ENCODE data around the gene NPIPA2. TPM values are rescaled to one million over a fixed set of nuclear protein-coding genes. Genes with fewer than 3 reads are reported as not detected.
"Not testable (repeated sequence)": the region's sequence is repeated elsewhere in the genome, so short reads cannot be mapped to it uniquely, and the experiment has no call there.

The NPIPA2 gene
- not detected for polyA plus RNA-seq (ENCODE audit: insufficient read length)

- not testable (repeated sequence) for DNase-seq
Observed at GRCh38 chr16:14742273-14743128, at the start of gene NPIPA2. Gene NPIPA2, plus strand, starts transcription at chr16:14742533. Its CDS starts 5,533 bp downstream, at chr16:14748066.

DNA sequence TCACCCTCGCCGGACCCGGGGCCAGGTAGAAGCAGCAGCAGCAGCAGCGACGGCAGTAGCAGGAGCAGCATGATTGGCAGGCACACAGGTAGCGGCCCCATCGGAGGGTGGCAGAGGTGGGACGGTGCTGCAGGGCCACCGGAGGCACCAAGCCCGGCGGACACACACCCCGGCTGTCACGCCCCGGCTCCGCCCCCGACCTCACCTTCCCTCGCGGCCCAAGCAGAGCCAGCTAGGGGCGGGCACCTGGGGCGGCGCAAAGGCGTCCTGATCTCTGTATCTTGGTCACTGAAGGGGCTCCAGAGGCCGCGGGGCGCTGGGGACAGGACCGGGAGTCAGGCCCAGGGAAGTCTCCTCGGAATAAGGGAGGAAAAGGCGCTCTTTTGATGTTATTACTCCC is 48.2 kb upstream of the NPIPA2 start, which contains the start of gene PLA2G10:
PLA2G10 (minus strand) TSS at position 180 of the 400 bp plus-strand sequence; CDS start at position 101, 79 bp downstream.
- not testable (repeated sequence) for DNase-seq

GRCh38 chr16:14701859-14702258 is 40.5 kb upstream of the NPIPA2 start:
- not testable (repeated sequence) for DNase-seq

GRCh38 chr16:14702672-14703071 is 39.7 kb upstream of the NPIPA2 start:
- DNase-seq: not testable (repeated sequence)

DNA sequence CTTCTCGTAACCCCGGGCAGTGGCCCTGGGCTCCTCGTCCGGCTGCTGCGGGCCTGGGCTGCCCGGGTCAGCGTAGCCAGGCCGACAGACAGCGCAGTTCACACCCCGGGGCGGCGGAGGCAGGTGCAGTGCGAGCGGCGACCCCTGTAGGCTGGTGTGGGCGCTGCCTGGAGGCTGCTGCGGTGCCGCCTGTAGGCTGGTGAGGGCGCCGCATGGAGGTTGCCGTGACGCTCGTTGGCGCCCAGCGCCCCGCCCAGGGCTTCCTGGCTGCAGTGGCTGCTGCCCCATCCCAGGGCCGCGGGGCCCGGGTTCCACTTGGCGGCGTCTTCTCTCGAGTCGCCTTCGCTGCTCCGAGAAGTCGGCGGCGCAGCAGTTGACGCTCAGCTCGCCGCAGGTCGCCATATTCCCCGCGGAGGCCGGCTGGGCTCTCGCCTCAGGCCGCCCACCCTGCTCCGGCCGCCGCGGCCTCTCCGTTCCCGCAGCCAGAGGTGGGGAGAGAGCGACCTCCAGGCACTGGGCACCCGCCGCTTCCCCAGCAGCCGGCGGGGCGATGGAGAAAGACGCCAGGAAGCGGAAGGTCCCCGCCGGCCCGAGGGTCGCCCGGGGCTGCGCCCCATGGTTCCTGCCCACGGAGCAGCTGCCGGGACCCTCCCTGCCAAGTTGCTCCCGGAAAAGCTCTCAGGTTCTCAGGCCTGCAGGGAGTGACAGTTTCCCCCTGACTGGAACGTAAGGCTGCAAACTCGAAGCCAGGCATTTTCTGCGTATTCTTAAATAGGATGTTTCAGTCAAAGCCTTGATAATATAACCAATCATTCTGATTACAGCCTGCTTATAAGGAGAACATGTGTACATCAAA is 38.9 kb upstream of the NPIPA2 start, which contains the start of gene NPIPA3:
NPIPA3 (plus strand) TSS at position 256 of the 856 bp plus-strand sequence. CDS start 5,533 bp downstream, outside the sequence.
- DNase-seq: not testable (repeated sequence)

DNA sequence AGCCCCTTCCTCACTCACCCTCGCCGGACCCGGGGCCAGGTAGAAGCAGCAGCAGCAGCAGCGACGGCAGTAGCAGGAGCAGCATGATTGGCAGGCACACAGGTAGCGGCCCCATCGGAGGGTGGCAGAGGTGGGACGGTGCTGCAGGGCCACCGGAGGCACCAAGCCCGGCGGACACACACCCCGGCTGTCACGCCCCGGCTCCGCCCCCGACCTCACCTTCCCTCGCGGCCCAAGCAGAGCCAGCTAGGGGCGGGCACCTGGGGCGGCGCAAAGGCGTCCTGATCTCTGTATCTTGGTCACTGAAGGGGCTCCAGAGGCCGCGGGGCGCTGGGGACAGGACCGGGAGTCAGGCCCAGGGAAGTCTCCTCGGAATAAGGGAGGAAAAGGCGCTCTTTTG is 9.1 kb upstream of the NPIPA2 start:
- DNase-seq: not testable (repeated sequence)

- not testable (repeated sequence) for DNase-seq
Observed at GRCh38 chr16:14740832-14741385, 1.4 kb upstream of the NPIPA2 start.

DNA sequence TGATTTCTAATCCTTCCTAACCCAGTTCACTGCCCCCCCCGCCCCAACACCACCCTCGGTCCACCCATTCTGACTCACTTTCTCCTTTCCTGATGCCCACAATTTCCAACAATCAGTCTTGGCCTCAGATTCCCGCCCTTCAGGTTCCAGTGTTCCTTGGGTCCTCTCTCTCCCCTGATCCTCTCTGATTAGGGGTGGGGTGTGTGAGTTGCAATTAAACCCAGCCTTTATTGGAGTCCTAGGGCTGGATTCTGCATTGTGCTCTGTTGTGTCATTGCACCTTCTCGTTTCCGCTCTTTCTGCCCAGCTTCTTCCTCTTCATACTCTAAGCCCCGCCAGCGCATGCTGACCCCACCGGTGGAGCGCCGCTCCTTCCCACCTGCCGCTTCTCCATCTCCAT is 539 bp upstream of the NPIPA2 start:
- DNase-seq: not testable (repeated sequence)

DNA sequence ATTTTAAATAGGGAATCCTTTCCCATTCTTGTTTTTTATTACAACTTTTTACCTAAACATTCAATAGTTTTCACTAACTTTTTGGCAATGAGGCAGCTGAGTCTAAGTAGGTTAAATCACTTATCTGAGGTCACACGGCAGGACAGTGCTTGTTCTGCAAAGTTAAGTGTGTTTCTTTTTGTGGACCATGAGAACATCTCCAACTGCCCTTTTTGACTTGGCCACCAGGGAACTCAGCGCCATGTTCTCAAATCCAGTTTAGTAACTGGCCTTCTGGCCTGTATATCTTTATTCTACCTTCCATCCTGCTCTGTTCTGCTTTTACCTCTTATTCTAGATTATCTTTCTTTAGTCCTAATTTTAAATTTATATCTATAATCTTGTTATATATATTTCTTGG is 31.3 kb downstream of the NPIPA2 start:
- DNase-seq: not testable (repeated sequence)

- DNase-seq: not testable (repeated sequence)
Observed at GRCh38 chr16:14775624-14776023, 33.3 kb downstream of the NPIPA2 start.

DNA sequence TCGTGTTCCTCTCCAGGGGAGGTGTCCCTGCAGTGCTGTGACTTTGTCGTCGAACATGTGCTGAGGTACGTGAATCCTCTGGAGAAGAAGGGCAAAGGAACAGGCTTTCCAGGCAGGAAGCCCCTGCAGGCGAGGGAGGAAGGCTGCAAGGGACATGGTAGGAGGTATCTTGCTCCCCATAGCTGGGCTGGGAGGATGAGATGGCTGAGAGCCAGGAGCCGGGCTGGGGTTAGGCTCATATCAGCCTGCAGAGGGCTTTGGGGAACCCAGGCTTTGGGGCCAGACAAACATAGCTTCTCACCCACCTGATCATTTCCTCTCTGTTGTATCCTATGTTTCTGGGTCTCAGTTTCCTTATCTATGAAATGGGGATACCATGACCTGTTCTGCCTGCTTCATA is 34.4 kb downstream of the NPIPA2 start:
- not testable (repeated sequence) for DNase-seq

- DNase-seq: not testable (repeated sequence)
Observed at GRCh38 chr16:14779368-14779877, 37.1 kb downstream of the NPIPA2 start.

GRCh38 chr16:14786180-14786579 is 43.8 kb downstream of the NPIPA2 start:
- DNase-seq: not testable (repeated sequence)

DNA sequence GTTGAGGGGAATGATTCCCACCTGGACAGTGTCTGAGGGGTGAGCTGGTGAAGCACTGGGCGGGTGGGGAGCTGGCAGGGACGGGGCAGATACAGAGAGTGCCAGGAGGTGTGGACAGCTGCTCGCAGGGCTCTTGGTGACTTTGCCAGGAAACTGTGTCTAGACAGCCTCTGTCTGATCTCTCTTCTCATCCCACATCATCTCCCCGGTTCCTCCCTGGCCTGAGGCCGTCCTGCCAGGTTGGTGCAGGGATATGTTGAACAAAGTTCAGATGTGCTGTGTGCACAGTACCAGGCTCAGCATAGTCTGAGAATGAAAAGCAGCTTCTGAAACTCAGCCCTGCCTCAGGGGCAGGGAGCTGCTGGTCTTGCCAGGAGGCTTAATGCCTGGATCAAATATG is 47.2 kb downstream of the NPIPA2 start:
- DNase-seq: not testable (repeated sequence)

- DNase-seq: not testable (repeated sequence)
Observed at GRCh38 chr16:14790320-14790956, 48.1 kb downstream of the NPIPA2 start.

DNA sequence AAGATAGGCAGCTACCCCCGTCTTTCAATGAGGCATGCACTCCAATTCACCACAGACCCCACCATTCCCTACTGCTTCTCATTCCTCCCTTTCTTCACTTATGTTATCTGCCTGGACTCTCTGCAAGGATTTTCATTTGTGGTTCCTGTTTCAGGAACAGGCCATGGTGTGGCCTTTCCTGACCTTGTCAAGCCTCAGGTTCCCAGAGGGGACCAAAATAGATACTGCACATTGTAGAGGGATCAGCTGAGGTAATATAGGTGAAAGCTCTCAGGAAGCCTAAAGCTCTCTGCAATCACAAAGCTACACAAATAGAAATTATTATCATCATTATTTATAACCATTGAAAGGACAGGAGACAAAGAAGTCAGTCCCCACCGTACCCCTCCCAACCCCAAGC is 50.6 kb downstream of the NPIPA2 start:
- DNase-seq: not testable (repeated sequence)

DNA sequence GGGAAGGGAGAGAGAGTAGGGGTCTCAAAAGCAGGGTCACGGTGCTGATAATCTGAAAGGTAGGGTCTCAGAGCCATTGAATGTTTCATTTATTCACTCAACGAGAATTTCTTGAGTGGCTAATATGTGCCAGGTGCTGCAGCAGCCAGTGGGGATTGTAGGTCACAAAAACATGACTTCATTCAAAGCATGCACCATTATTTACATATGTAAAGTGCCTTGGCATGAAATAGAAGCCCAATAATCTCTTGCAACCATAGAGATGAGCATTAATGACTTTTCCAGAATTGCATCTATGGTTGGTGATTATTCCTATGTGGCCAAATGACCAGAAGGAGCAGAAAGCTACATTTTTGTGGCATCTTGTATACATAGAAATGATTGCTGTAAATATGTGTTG is 55.2 kb downstream of the NPIPA2 start:
- not testable (repeated sequence) for DNase-seq

DNA sequence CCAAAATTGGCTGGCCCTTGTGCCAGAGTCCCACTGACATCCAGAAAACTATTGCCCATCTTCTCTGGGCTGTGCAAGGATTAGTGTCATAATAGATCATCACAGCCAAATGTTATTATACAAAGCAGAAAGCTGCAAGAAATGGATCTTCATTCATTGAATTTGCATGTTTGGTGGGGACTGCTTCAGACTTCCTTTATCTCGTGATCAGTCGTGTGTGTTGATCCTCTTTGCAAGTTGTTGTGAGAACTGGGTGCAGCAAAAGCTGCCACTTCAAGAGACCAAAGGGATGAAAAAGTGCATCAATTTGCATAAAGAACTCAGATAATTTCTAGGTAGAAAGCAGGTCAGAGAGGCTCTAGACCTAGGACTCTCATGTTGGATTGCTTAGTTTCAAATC is 61.2 kb downstream of the NPIPA2 start:
- not testable (repeated sequence) for DNase-seq

DNA sequence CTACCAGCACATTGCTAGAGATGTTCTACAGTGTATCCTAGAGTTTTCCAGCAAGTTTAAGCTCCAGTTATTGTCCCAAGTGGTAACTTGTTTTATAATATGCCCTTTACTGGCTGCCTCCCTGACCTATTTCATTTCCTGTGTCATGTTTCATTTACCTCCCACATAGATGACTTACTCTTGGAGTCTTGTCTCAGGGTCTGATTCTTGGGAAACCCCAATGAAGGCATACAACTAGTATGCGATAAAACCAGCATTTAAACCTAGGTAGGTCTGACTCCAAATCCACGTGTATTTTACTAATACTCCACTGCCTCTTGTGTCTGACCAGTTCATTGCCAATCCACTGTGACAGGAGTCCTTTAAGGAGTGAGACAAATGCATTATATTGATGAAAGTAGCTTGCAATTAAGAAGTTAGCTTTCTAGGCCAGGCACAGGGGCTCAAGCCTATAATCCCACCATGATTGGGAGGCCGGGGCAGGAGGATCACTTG is 64.9 kb downstream of the NPIPA2 start:
- DNase-seq: not testable (repeated sequence)

DNA sequence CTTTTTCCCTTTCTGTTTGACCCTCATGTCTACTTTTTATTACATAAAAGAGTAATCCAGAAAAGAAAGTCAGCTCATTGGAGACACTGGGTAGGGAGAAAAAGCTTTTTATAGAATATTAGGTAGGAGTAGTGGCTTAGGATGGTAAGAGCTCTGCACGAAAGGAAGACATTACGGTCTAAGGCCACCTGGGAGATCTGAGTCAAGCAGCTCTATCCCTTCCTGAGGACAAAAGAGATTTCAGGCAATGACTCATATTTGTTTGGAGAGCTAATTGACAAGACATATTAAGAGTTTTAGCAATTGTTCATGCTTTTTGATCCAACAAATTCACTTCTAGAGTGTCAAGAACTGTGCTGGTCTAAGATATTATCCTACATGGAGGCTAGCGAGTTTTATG is 71.6 kb downstream of the NPIPA2 start:
- not testable (repeated sequence) for DNase-seq
